ENCODE results near the gene PDE4C. TPM values are rescaled to one million over a fixed set of nuclear protein-coding genes. Genes with fewer than 3 reads are reported as not detected.

The PDE4C gene
- total RNA-seq, 2 donors from 2014 or later, result under 0.01 to 0.26 TPM

DNA sequence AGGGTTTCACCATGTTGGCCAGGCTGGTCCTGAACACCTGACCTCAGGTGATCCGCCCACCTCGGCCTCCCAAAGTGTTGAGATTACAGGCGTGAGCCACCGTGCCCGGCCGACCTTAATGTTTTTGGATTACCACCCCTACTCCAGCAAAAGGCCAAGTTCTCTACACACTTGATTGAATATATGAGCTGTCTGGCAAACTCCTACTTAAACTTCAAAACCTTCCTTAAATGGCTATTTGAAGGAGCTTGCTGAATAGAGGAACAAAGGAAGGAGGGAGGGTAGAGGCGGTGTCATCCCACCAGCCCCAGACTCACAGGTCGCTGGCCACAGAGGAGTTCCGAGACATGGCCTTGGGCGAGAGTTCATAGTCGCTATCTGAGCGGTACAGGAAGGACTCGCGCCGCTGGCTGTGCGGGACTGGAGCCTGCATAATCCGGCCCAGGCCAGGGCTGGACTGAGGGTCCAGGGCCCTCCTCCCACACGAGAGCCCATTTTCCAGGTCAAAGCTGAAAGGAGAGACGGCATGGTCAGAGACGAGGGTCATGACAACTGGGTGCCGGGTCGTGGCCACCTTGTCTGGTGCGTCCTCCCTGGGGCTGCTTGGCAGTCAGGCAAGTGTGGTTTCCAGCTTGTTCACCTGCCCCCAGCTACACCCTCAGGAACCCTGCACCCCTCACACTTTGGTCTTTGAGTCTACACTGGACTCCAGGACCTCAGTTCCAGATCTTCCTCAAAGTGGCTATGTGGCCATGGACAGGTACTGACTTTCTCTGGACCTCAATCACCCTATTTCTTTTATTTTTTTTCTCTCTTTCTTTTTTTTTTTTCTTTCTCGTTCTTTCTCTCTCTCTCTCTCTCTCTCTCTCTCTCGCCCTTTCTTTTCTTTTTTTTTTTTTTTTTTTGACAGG, 4.2 kb downstream of the PDE4C start:
- peaks cover 0 to 13% of the 10 kb centered on the region in 2 donors for H3K27me3 ChIP-seq
- no peaks in the 10 kb centered on the region for H3K36me3 ChIP-seq (replicated peaks in 1 of 2; ENCODE audit: insufficient read depth in 1 of 2, low read depth in 2 of 2)
- H3K27ac ChIP-seq, result no peak overlapping the region
- no peak for DNase-seq
- no peaks in the 10 kb centered on the region for H3K9me3 ChIP-seq
- WGBS, 2 donors, result 77 to 81% methylated on average over 23 to 25 of the region's 25 CpGs
- ATAC-seq, result no peak
- H3K4me3 ChIP-seq, result no peak overlapping the region
- H3K4me1 ChIP-seq, result peaks cover 26% of the 10 kb centered on the region
- no peak for TF ChIP-seq POLR2A (IDR thresholded peaks at IDR 0.05)
- TF ChIP-seq, protein P1, sequence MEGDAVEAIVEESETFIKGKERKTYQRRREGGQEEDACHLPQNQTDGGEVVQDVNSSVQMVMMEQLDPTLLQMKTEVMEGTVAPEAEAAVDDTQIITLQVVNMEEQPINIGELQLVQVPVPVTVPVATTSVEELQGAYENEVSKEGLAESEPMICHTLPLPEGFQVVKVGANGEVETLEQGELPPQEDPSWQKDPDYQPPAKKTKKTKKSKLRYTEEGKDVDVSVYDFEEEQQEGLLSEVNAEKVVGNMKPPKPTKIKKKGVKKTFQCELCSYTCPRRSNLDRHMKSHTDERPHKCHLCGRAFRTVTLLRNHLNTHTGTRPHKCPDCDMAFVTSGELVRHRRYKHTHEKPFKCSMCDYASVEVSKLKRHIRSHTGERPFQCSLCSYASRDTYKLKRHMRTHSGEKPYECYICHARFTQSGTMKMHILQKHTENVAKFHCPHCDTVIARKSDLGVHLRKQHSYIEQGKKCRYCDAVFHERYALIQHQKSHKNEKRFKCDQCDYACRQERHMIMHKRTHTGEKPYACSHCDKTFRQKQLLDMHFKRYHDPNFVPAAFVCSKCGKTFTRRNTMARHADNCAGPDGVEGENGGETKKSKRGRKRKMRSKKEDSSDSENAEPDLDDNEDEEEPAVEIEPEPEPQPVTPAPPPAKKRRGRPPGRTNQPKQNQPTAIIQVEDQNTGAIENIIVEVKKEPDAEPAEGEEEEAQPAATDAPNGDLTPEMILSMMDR (IDR thresholded peaks at IDR 0.05), result no peak
- intact Hi-C loops (cut with DNase I), result no loop called here

DNA sequence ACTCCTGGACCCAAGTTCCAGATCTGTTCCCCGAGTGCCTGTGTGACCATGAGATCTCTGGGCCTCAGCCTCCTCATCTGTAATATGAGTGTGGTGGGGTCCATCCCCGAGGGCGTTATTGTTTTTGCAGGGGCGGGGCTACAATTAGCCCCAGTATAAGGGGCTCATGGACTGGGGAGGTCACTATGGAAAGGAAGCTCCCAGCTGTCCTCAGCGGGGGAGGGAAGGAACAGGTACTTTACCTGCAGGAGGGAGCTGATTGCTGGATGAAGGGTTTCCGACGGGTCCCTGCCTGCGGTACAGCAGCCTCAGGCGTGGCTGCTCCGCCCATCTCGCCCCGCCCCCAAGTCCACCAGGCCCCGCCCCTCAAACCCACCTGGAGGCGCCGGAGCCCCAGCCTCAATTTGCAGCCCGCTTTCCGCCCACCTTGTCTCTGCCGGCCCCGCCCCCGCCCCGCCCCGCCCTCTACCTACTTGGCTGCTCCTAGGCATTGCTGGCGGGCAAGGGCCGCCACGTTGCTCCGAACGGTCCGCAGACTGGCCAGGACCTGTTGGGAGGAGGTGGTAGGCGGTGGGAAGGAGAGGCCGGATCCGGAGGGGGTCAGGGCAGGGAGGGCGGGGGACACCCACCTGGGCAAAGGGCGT, 5.5 kb downstream of the PDE4C start:
- Histone ChIP-seq H3K27ac (no peak overlapping the region), H3K4me1 (peaks cover 20% of the 10 kb centered on the region), H3K4me3 (no peak overlapping the region), H3K27me3 (peaks cover 0 to 10% of the 10 kb centered on the region in 2 donors), H3K36me3 (replicated peaks in 1 of 2; ENCODE audit: insufficient read depth in 1 of 2, low read depth in 2 of 2) (no peaks in the 10 kb centered on the region), H3K9me3 (no peaks in the 10 kb centered on the region)
- WGBS, 2 donors, result 7% methylated on average over 5 to 30 of the region's 33 CpGs
- intact Hi-C loops (cut with DNase I), result no loop called here
- ATAC-seq (no peak), DNase-seq (peak in 1 of 4 donors; percentile 46)
- TF ChIP-seq, protein P1 (IDR thresholded peaks at IDR 0.05), result no peak
- TF ChIP-seq POLR2A (IDR thresholded peaks at IDR 0.05), result no peak

DNA sequence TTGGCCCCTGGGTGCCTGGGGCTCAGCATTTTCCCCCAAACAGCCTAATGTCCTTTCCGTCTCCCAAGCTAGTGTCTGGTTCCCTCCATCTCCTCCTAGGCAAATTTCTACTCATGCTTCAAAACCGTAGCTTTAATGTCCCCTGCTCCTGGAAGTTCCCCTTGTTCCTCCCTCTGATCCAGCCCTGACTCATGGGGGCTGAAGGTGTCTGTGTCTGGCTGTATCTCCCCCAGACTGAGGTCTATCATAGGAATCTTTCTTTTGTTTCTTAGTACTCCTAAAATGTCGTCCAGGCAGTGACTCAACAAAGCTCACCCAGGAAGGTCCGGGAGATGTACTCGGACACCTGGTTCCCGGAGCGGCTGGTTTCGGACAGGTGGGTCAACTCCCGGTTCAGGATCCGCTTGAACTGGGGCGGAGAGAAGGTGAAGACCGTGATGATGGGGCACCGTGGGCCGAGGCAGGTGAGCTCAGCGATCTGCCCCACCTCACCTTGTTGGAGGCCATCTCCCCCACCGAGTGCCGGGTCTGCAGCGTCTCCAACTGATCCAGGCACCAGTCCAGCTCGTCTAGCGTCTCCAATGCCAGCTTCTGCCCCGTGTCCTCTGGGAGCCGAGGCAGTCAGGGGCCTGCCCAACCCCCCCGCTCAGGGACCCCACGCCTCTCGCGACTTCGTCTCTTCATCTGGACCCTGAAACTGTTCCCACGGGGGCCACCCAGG, 6.2 kb downstream of the PDE4C start:
- no peaks in the 10 kb centered on the region for H3K9me3 ChIP-seq
- no peak for TF ChIP-seq POLR2A (IDR thresholded peaks at IDR 0.05)
- TF ChIP-seq, protein P1 (IDR thresholded peaks at IDR 0.05), result no peak
- no peak for ATAC-seq
- H3K4me1 ChIP-seq, result peaks cover 13% of the 10 kb centered on the region
- DNase-seq, result no peak
- no peak overlapping the region for H3K4me3 ChIP-seq
- 57% methylated on average over 25 to 27 of the region's 28 CpGs for WGBS, 2 donors
- intact Hi-C loops (cut with DNase I), result no loop called here
- peaks cover 0 to 3% of the 10 kb centered on the region in 2 donors for H3K27me3 ChIP-seq
- no peaks in the 10 kb centered on the region for H3K36me3 ChIP-seq (replicated peaks in 1 of 2; ENCODE audit: insufficient read depth in 1 of 2, low read depth in 2 of 2)
- H3K27ac ChIP-seq, result no peak overlapping the region

DNA sequence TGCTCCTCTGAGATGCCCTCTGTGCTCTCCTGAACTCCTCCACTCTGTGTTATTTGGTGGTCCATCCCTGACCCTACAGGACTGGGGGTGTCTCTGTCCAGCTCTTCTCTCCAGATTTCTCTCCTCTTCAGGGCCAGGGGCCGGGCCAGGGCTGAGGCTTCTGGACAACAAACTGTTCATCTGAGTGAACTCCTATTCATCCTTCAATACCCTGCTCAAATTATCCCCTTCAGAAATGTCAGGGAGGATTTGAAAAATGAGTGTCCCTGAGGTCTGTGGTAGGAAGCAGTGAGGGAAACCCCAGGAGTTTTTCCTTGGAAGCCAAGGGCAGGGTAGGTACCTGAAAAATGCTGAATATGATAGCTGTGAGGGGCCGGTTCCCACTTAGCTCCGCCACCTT, 7.6 kb downstream of the PDE4C start:
- WGBS, 2 donors, result 79 to 90% methylated on average over 1 to 3 of the region's 3 CpGs
- Histone ChIP-seq H3K4me3 (no peak overlapping the region), H3K9me3 (no peaks in the 10 kb centered on the region), H3K27ac (no peak overlapping the region), H3K4me1 (no peaks in the 10 kb centered on the region), H3K36me3 (replicated peaks in 1 of 2; ENCODE audit: insufficient read depth in 1 of 2, low read depth in 2 of 2) (no peaks in the 10 kb centered on the region), H3K27me3 (no peaks in the 10 kb centered on the region)
- no peak for TF ChIP-seq POLR2A (IDR thresholded peaks at IDR 0.05)
- TF ChIP-seq, protein P1 (IDR thresholded peaks at IDR 0.05), result no peak
- intact Hi-C loops (cut with DNase I), result no loop called here
- DNase-seq (no peak), ATAC-seq (no peak)

All from body of pancreas (tissue), 4 donors.